Activated B cell treated with CpG ODN at 0.5 μM for 24 hours (primary cell): ENCODE measurements around the gene SH3BP5L. TPM values are rescaled to one million over a fixed set of nuclear protein-coding genes. Genes with fewer than 3 reads are reported as not detected.

Source experiments
- ATAC-seq: fragments of 200-7000 bp; cut with Tn5 transposase; one replicate; pipeline ENCODE4 v1.10.0; 2021; ENCODE audit warnings: low read depth, mild to moderate bottlenecking, moderate library complexity
- CTCF ChIA-PET: fragments of 350-600 bp; sonication (Branson Sonifier 250); formaldehyde crosslinking; loops from one replicate; lab custom pipeline; 2021; ENCODE audit warnings: antibody characterized with exemption; lab: Charles Lee
- POLR2A ChIA-PET: fragments of 350-600 bp; sonication (Branson Sonifier 250); formaldehyde crosslinking; loops from one replicate; lab custom pipeline; 2021; ENCODE audit warnings: antibody characterized with exemption; lab: Charles Lee
- DNase-seq: peaks from one replicate; pipeline ENCODE4 v3.0.0; 2022
- H3K27ac Mint-ChIP-seq: one replicate; pipeline ENCODE4 v1.8.0; 2020; ENCODE audit warnings: mixed read lengths
- H3K27me3 Mint-ChIP-seq: one replicate; pipeline ENCODE4 v1.8.0; 2021; ENCODE audit warnings: mixed read lengths
- H3K36me3 Mint-ChIP-seq: one replicate; pipeline ENCODE4 v1.8.0; 2021; ENCODE audit warnings: low read depth, mixed read lengths
- H3K4me1 Mint-ChIP-seq: one replicate; pipeline ENCODE4 v1.8.0; 2021; ENCODE audit warnings: mixed read lengths
- H3K4me3 Mint-ChIP-seq: one replicate; pipeline ENCODE4 v1.8.0; 2020; ENCODE audit warnings: mild to moderate bottlenecking, mixed read lengths
- H3K9me3 Mint-ChIP-seq: one replicate; pipeline ENCODE4 v1.8.0; 2020; ENCODE audit warnings: mixed read lengths
- intact Hi-C: fragments of 100-400 bp; cut with micrococcal nuclease; formaldehyde crosslinking; loops from one replicate; pipeline ENCODE4 v1.15.1; 2024
- total RNA-seq: library from RNA; stranded (reverse); gene quantifications from 2 replicates; pipeline ENCODE4 v1.2.3, GENCODE V29; 2022
- TF ChIP-seq, protein P1 (sequence below): fragments of 200-600 bp; IDR thresholded peaks from one replicate; pipeline ENCODE4 v1.8.0; 2022; ENCODE audit warnings: antibody characterized with exemption, mild to moderate bottlenecking

Gene SH3BP5L
- total RNA-seq, 1 donor from 2014 or later = 27.3 TPM

DNA sequence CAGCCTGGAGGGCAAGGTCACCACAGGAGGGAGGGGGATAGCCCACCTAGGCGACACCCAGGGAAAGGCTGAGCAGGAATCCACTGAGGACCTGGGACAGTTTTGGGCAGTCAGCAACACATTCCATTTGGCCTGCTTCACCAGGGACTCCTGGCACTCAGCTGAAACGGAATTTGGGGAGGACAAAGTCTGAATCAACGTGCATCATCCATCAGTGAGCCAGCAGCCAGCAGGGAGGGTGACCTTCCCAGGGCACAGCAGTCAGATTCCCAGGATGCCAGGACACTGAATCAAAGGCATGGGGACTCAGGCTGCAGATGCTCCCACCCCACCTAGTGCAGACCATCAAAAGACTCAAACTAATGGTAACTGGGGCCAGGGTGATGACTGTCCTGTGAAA is 4.6 kb downstream of the SH3BP5L start:
- no peak overlapping the region for H3K27ac Mint-ChIP-seq
- TF ChIP-seq, protein P1, sequence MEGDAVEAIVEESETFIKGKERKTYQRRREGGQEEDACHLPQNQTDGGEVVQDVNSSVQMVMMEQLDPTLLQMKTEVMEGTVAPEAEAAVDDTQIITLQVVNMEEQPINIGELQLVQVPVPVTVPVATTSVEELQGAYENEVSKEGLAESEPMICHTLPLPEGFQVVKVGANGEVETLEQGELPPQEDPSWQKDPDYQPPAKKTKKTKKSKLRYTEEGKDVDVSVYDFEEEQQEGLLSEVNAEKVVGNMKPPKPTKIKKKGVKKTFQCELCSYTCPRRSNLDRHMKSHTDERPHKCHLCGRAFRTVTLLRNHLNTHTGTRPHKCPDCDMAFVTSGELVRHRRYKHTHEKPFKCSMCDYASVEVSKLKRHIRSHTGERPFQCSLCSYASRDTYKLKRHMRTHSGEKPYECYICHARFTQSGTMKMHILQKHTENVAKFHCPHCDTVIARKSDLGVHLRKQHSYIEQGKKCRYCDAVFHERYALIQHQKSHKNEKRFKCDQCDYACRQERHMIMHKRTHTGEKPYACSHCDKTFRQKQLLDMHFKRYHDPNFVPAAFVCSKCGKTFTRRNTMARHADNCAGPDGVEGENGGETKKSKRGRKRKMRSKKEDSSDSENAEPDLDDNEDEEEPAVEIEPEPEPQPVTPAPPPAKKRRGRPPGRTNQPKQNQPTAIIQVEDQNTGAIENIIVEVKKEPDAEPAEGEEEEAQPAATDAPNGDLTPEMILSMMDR = no peak
- H3K4me1 Mint-ChIP-seq = peaks cover 89% of the 10 kb centered on the region
- H3K9me3 Mint-ChIP-seq = no peaks in the 10 kb centered on the region
- H3K4me3 Mint-ChIP-seq = no peak overlapping the region
- intact Hi-C loops = no loop called here
- CTCF ChIA-PET = interaction anchor here (1.9 to 2.5 kb wide), 2 partner anchors 14 to 198 kb away, joined by 6 to 9 read pairs; no protein-coding TSS in a partner anchor
- peaks cover 68% of the 10 kb centered on the region for H3K36me3 Mint-ChIP-seq
- DNase-seq (no peak), ATAC-seq (no peak)
- POLR2A ChIA-PET = no interaction called here
- no peaks in the 10 kb centered on the region for H3K27me3 Mint-ChIP-seq

DNA sequence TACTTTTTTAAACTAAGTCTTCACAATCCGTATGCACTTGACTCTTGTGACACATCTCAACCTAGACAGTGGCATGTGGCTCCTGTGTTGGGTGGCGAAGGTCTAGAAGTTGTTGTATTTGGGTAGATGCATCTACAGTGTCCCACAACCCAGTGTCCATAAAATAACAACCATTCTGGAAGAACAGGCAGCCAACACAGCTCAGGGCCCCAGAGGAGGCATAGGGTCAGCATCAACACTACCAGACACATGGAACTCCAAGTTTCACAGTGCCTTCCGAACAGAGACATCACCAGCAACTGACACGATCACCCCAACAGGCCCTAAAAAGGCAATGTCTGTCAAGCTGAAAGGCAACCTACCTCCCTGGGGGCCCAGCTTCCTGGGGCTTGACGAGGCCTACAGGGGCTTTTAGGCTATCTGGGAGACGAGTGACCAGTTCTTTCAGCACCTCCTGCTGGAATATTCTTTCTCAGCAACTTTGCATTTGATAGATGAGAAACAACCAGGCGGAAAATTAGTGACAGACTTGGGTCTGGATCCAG is 5.6 kb downstream of the SH3BP5L start:
- no peak overlapping the region for H3K4me3 Mint-ChIP-seq

DNA sequence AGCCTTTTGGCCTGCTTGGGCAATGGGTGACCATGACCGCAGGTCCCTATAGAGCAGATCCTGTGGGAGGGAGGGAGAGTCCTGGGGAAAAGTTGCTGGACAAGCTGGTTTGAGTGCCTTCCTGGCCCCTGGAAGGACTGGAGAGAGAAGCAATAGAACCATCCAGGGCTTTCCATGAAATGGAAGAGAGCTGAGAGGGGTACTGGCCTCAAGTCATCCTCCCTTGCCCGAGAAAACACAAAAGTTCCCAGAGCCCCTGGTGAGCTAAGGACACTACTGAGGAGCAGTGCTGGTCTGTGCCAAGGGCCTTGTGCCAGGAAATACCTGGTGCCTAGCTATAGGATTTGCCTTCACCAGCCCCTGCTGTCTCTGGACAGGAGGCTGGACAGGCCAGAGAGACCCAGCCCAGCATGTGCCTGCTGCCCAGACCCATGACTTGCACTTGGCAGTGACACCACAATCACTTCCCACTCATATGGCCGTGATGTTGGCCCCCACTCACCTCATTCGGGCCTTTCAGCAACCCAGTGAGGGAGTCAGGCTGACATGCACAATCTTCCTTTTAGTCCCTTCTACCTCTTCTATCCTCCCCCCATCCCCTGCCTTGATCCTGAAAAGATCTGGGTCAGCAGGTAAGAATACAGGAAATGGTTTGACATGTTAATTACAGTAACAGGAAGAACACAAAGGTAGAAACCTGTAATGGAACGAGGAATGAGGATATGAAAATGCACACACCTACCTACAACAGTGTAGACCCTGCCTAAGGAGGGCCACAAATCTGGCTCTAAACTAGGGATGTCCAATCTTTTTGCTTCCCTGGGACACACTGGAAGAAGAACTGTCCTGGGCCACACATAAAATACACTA is 7.0 kb downstream of the SH3BP5L start:
- TF ChIP-seq, protein P1 = no peak
- ATAC-seq (peak; percentile 60), DNase-seq (no peak)
- Mint-ChIP-seq H3K36me3 (peaks cover 70% of the 10 kb centered on the region), H3K9me3 (no peaks in the 10 kb centered on the region), H3K27me3 (no peaks in the 10 kb centered on the region), H3K4me3 (peak overlapping the region; percentile 28), H3K27ac (peak overlapping the region; percentile 59), H3K4me1 (peaks cover 67% of the 10 kb centered on the region)
- intact Hi-C loops = no loop called here
- ChIA-PET CTCF (no interaction called here), POLR2A (interaction anchor here (0.5 to 1.2 kb wide), 3 partner anchors 19 to 80 kb away, joined by 3 to 4 read pairs (median 3); partner anchors contain the start of gene ZNF672)

More for the DNA sequence above, 5.6 kb downstream of the SH3BP5L start:
- no peaks in the 10 kb centered on the region for H3K9me3 Mint-ChIP-seq
- TF ChIP-seq, protein P1 = no peak
- H3K27me3 Mint-ChIP-seq = no peaks in the 10 kb centered on the region
- H3K27ac Mint-ChIP-seq = no peak overlapping the region
- DNase-seq (no peak), ATAC-seq (no peak)
- CTCF ChIA-PET = interaction anchor here (1.9 to 2.5 kb wide), 2 partner anchors 13 to 197 kb away, joined by 6 to 9 read pairs; no protein-coding TSS in a partner anchor
- POLR2A ChIA-PET = interaction anchor here (1.2 kb wide), 1 partner anchor 18 kb away, joined by 3 read pairs; the partner anchor contains the start of gene ZNF672
- H3K4me1 Mint-ChIP-seq = peaks cover 81% of the 10 kb centered on the region
- peaks cover 67% of the 10 kb centered on the region for H3K36me3 Mint-ChIP-seq
- intact Hi-C loops = no loop called here

GRCh38 chr1:248817065-248817464 is 8.7 kb downstream of the SH3BP5L start:
- no peak for DNase-seq
- intact Hi-C loops = no loop called here
- Mint-ChIP-seq H3K27me3 (no peaks in the 10 kb centered on the region), H3K27ac (no peak overlapping the region), H3K9me3 (no peaks in the 10 kb centered on the region), H3K4me3 (no peak overlapping the region), H3K36me3 (peaks cover 75% of the 10 kb centered on the region), H3K4me1 (peaks cover 52% of the 10 kb centered on the region)
- TF ChIP-seq, protein P1 = no peak
- CTCF ChIA-PET = no interaction called here
- POLR2A ChIA-PET = no interaction called here
- no peak for ATAC-seq
